ENCODE results near the gene UQCRHL.

UQCRHL gene

GRCh38 chr1:15796086-15796462, 11.4 kb downstream of the UQCRHL start:
- DNase-seq: no peak

- DNase-seq: no peak
Measured at GRCh38 chr1:15788624-15789301, 18.7 kb downstream of the UQCRHL start.

- no peak for DNase-seq
Measured at GRCh38 chr1:15786581-15786980, 20.9 kb downstream of the UQCRHL start.

- no peak for DNase-seq
Measured at GRCh38 chr1:15785683-15786082, 21.8 kb downstream of the UQCRHL start.

GRCh38 chr1:15777909-15778707, 29.3 kb downstream of the UQCRHL start:
- no peak for DNase-seq

GRCh38 chr1:15775706-15776105, 31.7 kb downstream of the UQCRHL start:
- no peak for DNase-seq

GRCh38 chr1:15771836-15772515, 35.5 kb downstream of the UQCRHL start:
- DNase-seq: no peak

GRCh38 chr1:15770313-15770962, 37.0 kb downstream of the UQCRHL start:
- DNase-seq: no peak

GRCh38 chr1:15768388-15768787, 39.1 kb downstream of the UQCRHL start:
- DNase-seq: no peak

- DNase-seq: no peak
Measured at GRCh38 chr1:15767941-15768340, 39.5 kb downstream of the UQCRHL start.

- no peak for DNase-seq
Measured at GRCh38 chr1:15765495-15766194, 41.8 kb downstream of the UQCRHL start.

GRCh38 chr1:15764890-15765289, 42.6 kb downstream of the UQCRHL start:
- no peak for DNase-seq

GRCh38 chr1:15764269-15764764, 43.1 kb downstream of the UQCRHL start:
- DNase-seq: no peak

GRCh38 chr1:15762546-15762945, 44.9 kb downstream of the UQCRHL start:
- no peak for DNase-seq

GRCh38 chr1:15761366-15762128, 45.9 kb downstream of the UQCRHL start:
- no peak for DNase-seq

GRCh38 chr1:15760520-15761211, 46.8 kb downstream of the UQCRHL start:
- DNase-seq: no peak

GRCh38 chr1:15758953-15759661, 48.3 kb downstream of the UQCRHL start:
- no peak for DNase-seq

GRCh38 chr1:15758343-15758931, 49.0 kb downstream of the UQCRHL start, which contains the start of gene FBLIM1:
Gene FBLIM1, plus strand, starts transcription at chr1:15758795. Its CDS starts 6,189 bp downstream, at chr1:15764984.
- no peak for DNase-seq

GRCh38 chr1:15757575-15758342, 49.7 kb downstream of the UQCRHL start:
- DNase-seq: no peak

Measured in right forelimb (tissue), 1 donor.